ENCODE results near the gene IFIT5.

GRCh38 chr10:89392974-89393373, 21.4 kb upstream of the IFIT5 start:
- TF ChIP-seq CTCF (IDR thresholded peaks at IDR 0.05; ENCODE audit: low read depth, low read length): no peak
- TF ChIP-seq EZH2phosphoT487 (IDR thresholded peaks at IDR 0.05; ENCODE audit: low read depth): no peak

Data from OCI-LY3 (cell line).